ENCODE results near the gene ASCC1.

DNA sequence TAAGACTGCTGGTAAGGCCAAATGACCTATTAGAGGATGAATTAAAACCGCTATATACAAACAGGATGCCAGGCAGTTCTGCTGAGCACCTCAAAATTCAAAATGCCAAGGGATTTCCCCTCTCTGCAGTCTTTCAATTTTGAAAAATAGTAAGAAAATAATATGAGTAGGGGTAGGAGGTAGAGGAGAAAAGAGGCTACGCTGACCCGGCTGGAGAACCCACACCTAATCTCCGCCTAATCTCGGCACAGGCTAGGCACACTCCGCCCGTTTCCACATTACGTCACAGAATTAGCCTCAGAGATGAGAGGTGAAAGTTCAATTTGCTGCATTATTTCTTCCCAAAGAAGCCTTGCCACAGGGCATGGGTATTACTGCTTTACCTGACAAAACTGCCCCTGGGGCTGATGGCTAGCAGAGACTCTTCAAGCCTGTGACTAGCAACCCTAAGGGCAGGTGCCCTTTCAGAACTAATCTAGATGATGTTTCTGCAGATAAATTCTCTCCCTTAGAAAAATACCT, 106.4 kb downstream of the ASCC1 start:
- no peak for TF ChIP-seq EZH2 (IDR thresholded peaks at IDR 0.05; ENCODE audit: borderline replicate concordance)
- TF ChIP-seq, protein P1, sequence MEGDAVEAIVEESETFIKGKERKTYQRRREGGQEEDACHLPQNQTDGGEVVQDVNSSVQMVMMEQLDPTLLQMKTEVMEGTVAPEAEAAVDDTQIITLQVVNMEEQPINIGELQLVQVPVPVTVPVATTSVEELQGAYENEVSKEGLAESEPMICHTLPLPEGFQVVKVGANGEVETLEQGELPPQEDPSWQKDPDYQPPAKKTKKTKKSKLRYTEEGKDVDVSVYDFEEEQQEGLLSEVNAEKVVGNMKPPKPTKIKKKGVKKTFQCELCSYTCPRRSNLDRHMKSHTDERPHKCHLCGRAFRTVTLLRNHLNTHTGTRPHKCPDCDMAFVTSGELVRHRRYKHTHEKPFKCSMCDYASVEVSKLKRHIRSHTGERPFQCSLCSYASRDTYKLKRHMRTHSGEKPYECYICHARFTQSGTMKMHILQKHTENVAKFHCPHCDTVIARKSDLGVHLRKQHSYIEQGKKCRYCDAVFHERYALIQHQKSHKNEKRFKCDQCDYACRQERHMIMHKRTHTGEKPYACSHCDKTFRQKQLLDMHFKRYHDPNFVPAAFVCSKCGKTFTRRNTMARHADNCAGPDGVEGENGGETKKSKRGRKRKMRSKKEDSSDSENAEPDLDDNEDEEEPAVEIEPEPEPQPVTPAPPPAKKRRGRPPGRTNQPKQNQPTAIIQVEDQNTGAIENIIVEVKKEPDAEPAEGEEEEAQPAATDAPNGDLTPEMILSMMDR (IDR thresholded peaks at IDR 0.05; ENCODE audit: poor library complexity): no peak
